HEK293 (cell line): ENCODE data around the gene ARFRP1.

ENCODE experiments used
- CTCF ChIA-PET: fragments of 350-600 bp; formaldehyde crosslinking; extraction: SDS; loops from one replicate; lab custom pipeline; 2021; ENCODE audit warnings: antibody characterized with exemption; lab: Yijun Ruan, JAX
- POLR2A ChIA-PET: fragments of 300-600 bp; formaldehyde crosslinking; extraction: SDS; loops from one replicate; lab custom pipeline; 2020; ENCODE audit warnings: antibody characterized with exemption, inconsistent platforms; lab: Yijun Ruan, JAX
- H3K27ac ChIP-seq: fragments of 200-500 bp; sonication (Bioruptor generic); 2 replicates; pipeline ENCODE4 v1.5.1; 2014; ENCODE audit warnings: low read depth, low read length, control low read depth, inconsistent platforms; ENCODE audit errors: extremely low read depth
- H3K36me3 ChIP-seq, 2 experiments: fragments of 200-500 bp in 1 of 2; sonication (Bioruptor generic) in 1 of 2; 1 replicate in 1 of 2; 2 replicates in 1 of 2; pipeline ENCODE4 v1.5.1; 2014 to 2017; ENCODE audit warnings: inconsistent platforms in 2 of 2, low read length in 2 of 2; ENCODE audit not compliant: control insufficient read depth in 2 of 2, insufficient read depth in 1 of 2
- H3K4me1 ChIP-seq: fragments of 200-500 bp; sonication (Bioruptor generic); 2 replicates; pipeline ENCODE4 v1.5.1; 2014; ENCODE audit warnings: mild to moderate bottlenecking, low read length, inconsistent platforms; ENCODE audit not compliant: control insufficient read depth, insufficient read depth
- H3K4me3 ChIP-seq: 2 replicates; pipeline ENCODE4 v1.5.1; 2011; ENCODE audit warnings: low read depth, mild to moderate bottlenecking, control low read depth, low read length, moderate library complexity
- H3K9me3 ChIP-seq: fragments of 200-500 bp; sonication (Bioruptor generic); 2 replicates; pipeline ENCODE4 v1.5.1; 2014; ENCODE audit warnings: low read depth, low read length, inconsistent platforms; ENCODE audit not compliant: control insufficient read depth, insufficient read depth
- EGR2 ChIP-seq: fragments of 450-650 bp; formaldehyde crosslinking; IDR thresholded peaks from 2 replicates; pipeline ENCODE4 v1.5.1; 2016; ENCODE audit warnings: low read depth, missing biosample characterization, missing genetic modification characterization
- GLIS2 ChIP-seq: fragments of 450-650 bp; formaldehyde crosslinking; IDR thresholded peaks from 2 replicates; pipeline ENCODE4 v1.5.1; 2016; ENCODE audit warnings: missing biosample characterization, missing genetic modification characterization
- KLF1 ChIP-seq: fragments of 450-650 bp; formaldehyde crosslinking; IDR thresholded peaks from 2 replicates; pipeline ENCODE4 v1.5.1; 2016; ENCODE audit warnings: missing biosample characterization, missing genetic modification characterization
- KLF10 ChIP-seq: fragments of 450-650 bp; IDR thresholded peaks from 2 replicates; pipeline ENCODE4 v1.5.1; 2018; ENCODE audit warnings: missing biosample characterization, mild to moderate bottlenecking, missing genetic modification characterization
- KLF9 ChIP-seq: fragments of 450-650 bp; formaldehyde crosslinking; IDR thresholded peaks from 2 replicates; pipeline ENCODE4 v1.5.1; 2016; ENCODE audit warnings: missing biosample characterization, missing genetic modification characterization, low read depth
- SP7 ChIP-seq: fragments of 450-650 bp; formaldehyde crosslinking; IDR thresholded peaks from 2 replicates; pipeline ENCODE4 v1.5.1; 2016; ENCODE audit warnings: missing biosample characterization, missing genetic modification characterization
- WT1 ChIP-seq: fragments of 450-650 bp; formaldehyde crosslinking; IDR thresholded peaks from 2 replicates; pipeline ENCODE4 v1.5.1; 2016; ENCODE audit warnings: missing biosample characterization, missing genetic modification characterization
- ZBTB8A ChIP-seq: fragments of 450-650 bp; formaldehyde crosslinking; IDR thresholded peaks from 2 replicates; pipeline ENCODE4 v1.5.1; 2016; ENCODE audit warnings: missing biosample characterization, missing genetic modification characterization
- ZFHX2 ChIP-seq: fragments of 450-650 bp; formaldehyde crosslinking; conservative IDR thresholded peaks from 2 replicates; pipeline ENCODE4 v1.5.1; 2016; ENCODE audit warnings: missing biosample characterization, missing genetic modification characterization
- ZFP41 ChIP-seq: fragments of 450-650 bp; formaldehyde crosslinking; IDR thresholded peaks from 2 replicates; pipeline ENCODE4 v1.5.1; 2016; ENCODE audit warnings: missing biosample characterization, missing genetic modification characterization, borderline replicate concordance
- ZIC2 ChIP-seq: fragments of 450-650 bp; formaldehyde crosslinking; IDR thresholded peaks from 2 replicates; pipeline ENCODE4 v1.5.1; 2016; ENCODE audit warnings: missing biosample characterization, missing genetic modification characterization
- ZNF121 ChIP-seq: fragments of 450-650 bp; formaldehyde crosslinking; IDR thresholded peaks from 2 replicates; pipeline ENCODE4 v1.5.1; 2016; ENCODE audit warnings: missing biosample characterization, missing genetic modification characterization
- ZNF530 ChIP-seq: fragments of 450-650 bp; formaldehyde crosslinking; IDR thresholded peaks from 2 replicates; pipeline ENCODE4 v1.5.1; 2016; ENCODE audit warnings: low read depth, missing biosample characterization, missing genetic modification characterization
- ZNF600 ChIP-seq: fragments of 450-650 bp; formaldehyde crosslinking; IDR thresholded peaks from 2 replicates; pipeline ENCODE4 v1.5.1; 2016; ENCODE audit warnings: missing biosample characterization, missing genetic modification characterization
- ZNF610 ChIP-seq: fragments of 450-650 bp; formaldehyde crosslinking; IDR thresholded peaks from 2 replicates; pipeline ENCODE4 v1.5.1; 2016; ENCODE audit warnings: missing biosample characterization, missing genetic modification characterization, borderline replicate concordance
- TF ChIP-seq, protein P1 (sequence below): fragments of 450-650 bp; formaldehyde crosslinking; IDR thresholded peaks from 2 replicates; pipeline ENCODE4 v1.5.1; 2016; ENCODE audit warnings: missing biosample characterization, missing genetic modification characterization, borderline replicate concordance
- TF ChIP-seq, protein P2 (sequence below): fragments of 450-650 bp; formaldehyde crosslinking; IDR thresholded peaks from 2 replicates; pipeline ENCODE4 v1.5.1; 2016; ENCODE audit warnings: missing biosample characterization, missing genetic modification characterization, low read depth
- TF ChIP-seq, protein P3 (sequence below): fragments of 450-650 bp; formaldehyde crosslinking; IDR thresholded peaks from 2 replicates; pipeline ENCODE4 v1.5.1; 2016; ENCODE audit warnings: missing biosample characterization, missing genetic modification characterization
- TF ChIP-seq, protein P4 (sequence below): fragments of 450-650 bp; formaldehyde crosslinking; IDR thresholded peaks from 2 replicates; pipeline ENCODE4 v1.5.1; 2016; ENCODE audit warnings: missing biosample characterization, missing genetic modification characterization
- TF ChIP-seq, protein P5 (sequence below): fragments of 450-650 bp; formaldehyde crosslinking; IDR thresholded peaks from 2 replicates; pipeline ENCODE4 v1.5.1; 2016; ENCODE audit warnings: missing biosample characterization, missing genetic modification characterization
- TF ChIP-seq, protein P6 (sequence below): IDR thresholded peaks from 2 replicates; pipeline ENCODE4 v1.6.1; 2011; ENCODE audit warnings: mild to moderate bottlenecking, low read depth, low read length, borderline replicate concordance

The ARFRP1 gene

DNA sequence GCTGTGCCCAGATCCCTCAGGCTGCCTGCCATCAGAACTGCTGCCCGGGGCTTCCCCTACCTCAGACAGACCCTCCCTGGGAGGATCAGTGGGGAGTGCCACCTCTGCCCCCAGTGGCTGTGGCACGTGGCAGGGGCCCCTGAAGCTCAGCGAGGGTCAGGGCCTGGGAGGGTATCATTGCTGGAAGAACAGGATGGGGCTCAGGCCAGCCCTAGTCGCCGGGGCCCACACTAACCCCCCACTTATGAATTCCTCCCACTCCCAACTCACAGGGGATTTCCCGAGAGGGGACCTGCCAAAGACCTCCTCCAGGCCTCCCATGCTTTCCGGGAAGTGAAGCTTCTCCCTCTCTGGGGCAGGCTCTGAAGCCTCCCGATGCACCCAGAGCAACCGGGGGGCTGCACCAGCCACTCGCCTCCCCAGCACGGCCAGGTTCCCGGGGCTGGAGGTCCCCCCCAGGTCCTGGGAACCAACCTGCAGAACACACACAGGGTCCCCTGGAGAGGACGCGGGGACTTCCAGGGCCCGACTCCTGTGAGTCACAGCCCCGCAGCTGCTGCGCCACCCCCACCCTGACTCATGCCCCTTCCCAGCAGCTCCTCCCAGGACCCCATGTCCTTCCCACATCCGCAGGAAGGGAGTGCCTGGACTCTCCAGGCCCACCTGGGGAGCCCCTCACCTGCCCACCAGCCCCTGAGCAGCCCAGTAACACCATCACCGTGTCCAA, 8.9 kb downstream of the ARFRP1 start:
- Histone ChIP-seq H3K9me3 (no peaks in the 10 kb centered on the region), H3K4me1 (no peaks in the 10 kb centered on the region), H3K4me3 (no peak overlapping the region), H3K36me3 (peaks cover 0 to 30% of the 10 kb centered on the region in 2 experiments; a peak in 1 of 3 replicates), H3K27ac (no peak overlapping the region)
- ChIA-PET CTCF (interaction anchor here (0.6 to 1.2 kb wide), 3 partner anchors 161 to 421 kb away, joined by 3 read pairs; no protein-coding TSS in a partner anchor), POLR2A (interaction anchor here (0.9 to 2.3 kb wide), 3 partner anchors 9 to 41 kb away, joined by 4 to 9 read pairs (median 8); partner anchors contain the start of genes ARFRP1, RTEL1 and ZGPAT)
- TF ChIP-seq, protein P1, sequence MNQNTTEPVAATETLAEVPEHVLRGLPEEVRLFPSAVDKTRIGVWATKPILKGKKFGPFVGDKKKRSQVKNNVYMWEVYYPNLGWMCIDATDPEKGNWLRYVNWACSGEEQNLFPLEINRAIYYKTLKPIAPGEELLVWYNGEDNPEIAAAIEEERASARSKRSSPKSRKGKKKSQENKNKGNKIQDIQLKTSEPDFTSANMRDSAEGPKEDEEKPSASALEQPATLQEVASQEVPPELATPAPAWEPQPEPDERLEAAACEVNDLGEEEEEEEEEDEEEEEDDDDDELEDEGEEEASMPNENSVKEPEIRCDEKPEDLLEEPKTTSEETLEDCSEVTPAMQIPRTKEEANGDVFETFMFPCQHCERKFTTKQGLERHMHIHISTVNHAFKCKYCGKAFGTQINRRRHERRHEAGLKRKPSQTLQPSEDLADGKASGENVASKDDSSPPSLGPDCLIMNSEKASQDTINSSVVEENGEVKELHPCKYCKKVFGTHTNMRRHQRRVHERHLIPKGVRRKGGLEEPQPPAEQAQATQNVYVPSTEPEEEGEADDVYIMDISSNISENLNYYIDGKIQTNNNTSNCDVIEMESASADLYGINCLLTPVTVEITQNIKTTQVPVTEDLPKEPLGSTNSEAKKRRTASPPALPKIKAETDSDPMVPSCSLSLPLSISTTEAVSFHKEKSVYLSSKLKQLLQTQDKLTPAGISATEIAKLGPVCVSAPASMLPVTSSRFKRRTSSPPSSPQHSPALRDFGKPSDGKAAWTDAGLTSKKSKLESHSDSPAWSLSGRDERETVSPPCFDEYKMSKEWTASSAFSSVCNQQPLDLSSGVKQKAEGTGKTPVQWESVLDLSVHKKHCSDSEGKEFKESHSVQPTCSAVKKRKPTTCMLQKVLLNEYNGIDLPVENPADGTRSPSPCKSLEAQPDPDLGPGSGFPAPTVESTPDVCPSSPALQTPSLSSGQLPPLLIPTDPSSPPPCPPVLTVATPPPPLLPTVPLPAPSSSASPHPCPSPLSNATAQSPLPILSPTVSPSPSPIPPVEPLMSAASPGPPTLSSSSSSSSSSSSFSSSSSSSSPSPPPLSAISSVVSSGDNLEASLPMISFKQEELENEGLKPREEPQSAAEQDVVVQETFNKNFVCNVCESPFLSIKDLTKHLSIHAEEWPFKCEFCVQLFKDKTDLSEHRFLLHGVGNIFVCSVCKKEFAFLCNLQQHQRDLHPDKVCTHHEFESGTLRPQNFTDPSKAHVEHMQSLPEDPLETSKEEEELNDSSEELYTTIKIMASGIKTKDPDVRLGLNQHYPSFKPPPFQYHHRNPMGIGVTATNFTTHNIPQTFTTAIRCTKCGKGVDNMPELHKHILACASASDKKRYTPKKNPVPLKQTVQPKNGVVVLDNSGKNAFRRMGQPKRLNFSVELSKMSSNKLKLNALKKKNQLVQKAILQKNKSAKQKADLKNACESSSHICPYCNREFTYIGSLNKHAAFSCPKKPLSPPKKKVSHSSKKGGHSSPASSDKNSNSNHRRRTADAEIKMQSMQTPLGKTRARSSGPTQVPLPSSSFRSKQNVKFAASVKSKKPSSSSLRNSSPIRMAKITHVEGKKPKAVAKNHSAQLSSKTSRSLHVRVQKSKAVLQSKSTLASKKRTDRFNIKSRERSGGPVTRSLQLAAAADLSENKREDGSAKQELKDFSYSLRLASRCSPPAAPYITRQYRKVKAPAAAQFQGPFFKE, result no peak
- TF ChIP-seq ZIC2 (tag by site-specific recombination) (peak; percentile 52), EGR2 (tag by site-specific recombination) (peak; percentile 44; the same call in 1 of the 2 replicates), KLF10 (no peak), ZNF600 (0 out of 2 replicates have a peak, but pooled peaks have one; percentile 19), KLF9 (tag by site-specific recombination) (no peak), ZFP41 (tag by site-specific recombination) (no peak), SP7 (tag by site-specific recombination) (peak; percentile 49; the same call in 1 of the 2 replicates), ZFHX2 (peak; percentile 62), WT1 (tag by site-specific recombination) (peak; percentile 26; the same call in 1 of the 2 replicates), ZNF121 (tag by site-specific recombination) (no peak), ZNF530 (tag by site-specific recombination) (no peak), ZBTB8A (tag by site-specific recombination) (no peak), GLIS2 (tag by site-specific recombination) (peak; percentile 82), ZNF610 (tag by site-specific recombination) (no peak), KLF1 (no peak)
- TF ChIP-seq, protein P2, sequence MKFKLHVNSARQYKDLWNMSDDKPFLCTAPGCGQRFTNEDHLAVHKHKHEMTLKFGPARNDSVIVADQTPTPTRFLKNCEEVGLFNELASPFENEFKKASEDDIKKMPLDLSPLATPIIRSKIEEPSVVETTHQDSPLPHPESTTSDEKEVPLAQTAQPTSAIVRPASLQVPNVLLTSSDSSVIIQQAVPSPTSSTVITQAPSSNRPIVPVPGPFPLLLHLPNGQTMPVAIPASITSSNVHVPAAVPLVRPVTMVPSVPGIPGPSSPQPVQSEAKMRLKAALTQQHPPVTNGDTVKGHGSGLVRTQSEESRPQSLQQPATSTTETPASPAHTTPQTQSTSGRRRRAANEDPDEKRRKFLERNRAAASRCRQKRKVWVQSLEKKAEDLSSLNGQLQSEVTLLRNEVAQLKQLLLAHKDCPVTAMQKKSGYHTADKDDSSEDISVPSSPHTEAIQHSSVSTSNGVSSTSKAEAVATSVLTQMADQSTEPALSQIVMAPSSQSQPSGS (tag by site-specific recombination), result no peak
- TF ChIP-seq, protein P3, sequence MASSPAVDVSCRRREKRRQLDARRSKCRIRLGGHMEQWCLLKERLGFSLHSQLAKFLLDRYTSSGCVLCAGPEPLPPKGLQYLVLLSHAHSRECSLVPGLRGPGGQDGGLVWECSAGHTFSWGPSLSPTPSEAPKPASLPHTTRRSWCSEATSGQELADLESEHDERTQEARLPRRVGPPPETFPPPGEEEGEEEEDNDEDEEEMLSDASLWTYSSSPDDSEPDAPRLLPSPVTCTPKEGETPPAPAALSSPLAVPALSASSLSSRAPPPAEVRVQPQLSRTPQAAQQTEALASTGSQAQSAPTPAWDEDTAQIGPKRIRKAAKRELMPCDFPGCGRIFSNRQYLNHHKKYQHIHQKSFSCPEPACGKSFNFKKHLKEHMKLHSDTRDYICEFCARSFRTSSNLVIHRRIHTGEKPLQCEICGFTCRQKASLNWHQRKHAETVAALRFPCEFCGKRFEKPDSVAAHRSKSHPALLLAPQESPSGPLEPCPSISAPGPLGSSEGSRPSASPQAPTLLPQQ (tag by site-specific recombination), result peak; percentile 23; the same call in 1 of the 2 replicates
- TF ChIP-seq, protein P4, sequence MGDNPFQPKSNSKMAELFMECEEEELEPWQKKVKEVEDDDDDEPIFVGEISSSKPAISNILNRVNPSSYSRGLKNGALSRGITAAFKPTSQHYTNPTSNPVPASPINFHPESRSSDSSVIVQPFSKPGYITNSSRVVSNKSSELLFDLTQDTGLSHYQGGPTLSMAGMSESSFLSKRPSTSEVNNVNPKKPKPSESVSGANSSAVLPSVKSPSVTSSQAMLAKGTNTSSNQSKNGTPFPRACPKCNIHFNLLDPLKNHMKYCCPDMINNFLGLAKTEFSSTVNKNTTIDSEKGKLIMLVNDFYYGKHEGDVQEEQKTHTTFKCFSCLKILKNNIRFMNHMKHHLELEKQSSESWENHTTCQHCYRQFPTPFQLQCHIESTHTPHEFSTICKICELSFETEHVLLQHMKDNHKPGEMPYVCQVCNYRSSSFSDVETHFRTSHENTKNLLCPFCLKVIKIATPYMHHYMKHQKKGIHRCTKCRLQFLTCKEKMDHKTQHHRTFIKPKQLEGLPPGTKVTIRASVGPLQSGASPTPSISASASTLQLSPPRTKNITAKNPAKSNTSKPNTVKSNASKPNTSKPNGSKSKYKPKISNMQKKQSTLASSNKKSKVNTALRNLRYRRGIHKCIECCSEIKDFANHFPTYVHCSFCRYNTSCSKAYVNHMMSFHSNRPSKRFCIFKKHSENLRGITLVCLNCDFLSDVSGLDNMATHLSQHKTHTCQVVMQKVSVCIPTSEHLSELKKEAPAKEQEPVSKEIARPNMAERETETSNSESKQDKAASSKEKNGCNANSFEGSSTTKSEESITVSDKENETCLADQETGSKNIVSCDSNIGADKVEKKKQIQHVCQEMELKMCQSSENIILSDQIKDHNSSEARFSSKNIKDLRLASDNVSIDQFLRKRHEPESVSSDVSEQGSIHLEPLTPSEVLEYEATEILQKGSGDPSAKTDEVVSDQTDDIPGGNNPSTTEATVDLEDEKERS (tag by site-specific recombination), result no peak
- TF ChIP-seq, protein P5, sequence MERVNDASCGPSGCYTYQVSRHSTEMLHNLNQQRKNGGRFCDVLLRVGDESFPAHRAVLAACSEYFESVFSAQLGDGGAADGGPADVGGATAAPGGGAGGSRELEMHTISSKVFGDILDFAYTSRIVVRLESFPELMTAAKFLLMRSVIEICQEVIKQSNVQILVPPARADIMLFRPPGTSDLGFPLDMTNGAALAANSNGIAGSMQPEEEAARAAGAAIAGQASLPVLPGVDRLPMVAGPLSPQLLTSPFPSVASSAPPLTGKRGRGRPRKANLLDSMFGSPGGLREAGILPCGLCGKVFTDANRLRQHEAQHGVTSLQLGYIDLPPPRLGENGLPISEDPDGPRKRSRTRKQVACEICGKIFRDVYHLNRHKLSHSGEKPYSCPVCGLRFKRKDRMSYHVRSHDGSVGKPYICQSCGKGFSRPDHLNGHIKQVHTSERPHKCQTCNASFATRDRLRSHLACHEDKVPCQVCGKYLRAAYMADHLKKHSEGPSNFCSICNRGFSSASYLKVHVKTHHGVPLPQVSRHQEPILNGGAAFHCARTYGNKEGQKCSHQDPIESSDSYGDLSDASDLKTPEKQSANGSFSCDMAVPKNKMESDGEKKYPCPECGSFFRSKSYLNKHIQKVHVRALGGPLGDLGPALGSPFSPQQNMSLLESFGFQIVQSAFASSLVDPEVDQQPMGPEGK (tag by site-specific recombination), result 0 out of 2 replicates have a peak, but pooled peaks have one; percentile 18
- TF ChIP-seq, protein P6, sequence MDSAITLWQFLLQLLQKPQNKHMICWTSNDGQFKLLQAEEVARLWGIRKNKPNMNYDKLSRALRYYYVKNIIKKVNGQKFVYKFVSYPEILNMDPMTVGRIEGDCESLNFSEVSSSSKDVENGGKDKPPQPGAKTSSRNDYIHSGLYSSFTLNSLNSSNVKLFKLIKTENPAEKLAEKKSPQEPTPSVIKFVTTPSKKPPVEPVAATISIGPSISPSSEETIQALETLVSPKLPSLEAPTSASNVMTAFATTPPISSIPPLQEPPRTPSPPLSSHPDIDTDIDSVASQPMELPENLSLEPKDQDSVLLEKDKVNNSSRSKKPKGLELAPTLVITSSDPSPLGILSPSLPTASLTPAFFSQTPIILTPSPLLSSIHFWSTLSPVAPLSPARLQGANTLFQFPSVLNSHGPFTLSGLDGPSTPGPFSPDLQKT, result no peak
